Stimulated activated CD8-positive, alpha-beta memory T cell treated with anti-CD3 and anti-CD28 coated beads, Interleukin-7, amount 100 ng/mL, for 4 hours (primary cell): Measurements from ENCODE around the gene DISC1.
"Not testable (repeated sequence)": the region's sequence is repeated elsewhere in the genome, so short reads cannot be mapped to it uniquely, and the experiment has no call there.

Experiments
- DNase-seq, 2 donors: peaks; one replicate each; pipeline ENCODE4 v3.0.0-alpha.2; 2020; ENCODE audit warnings: low read depth in 2 of 2

Gene DISC1

DNA sequence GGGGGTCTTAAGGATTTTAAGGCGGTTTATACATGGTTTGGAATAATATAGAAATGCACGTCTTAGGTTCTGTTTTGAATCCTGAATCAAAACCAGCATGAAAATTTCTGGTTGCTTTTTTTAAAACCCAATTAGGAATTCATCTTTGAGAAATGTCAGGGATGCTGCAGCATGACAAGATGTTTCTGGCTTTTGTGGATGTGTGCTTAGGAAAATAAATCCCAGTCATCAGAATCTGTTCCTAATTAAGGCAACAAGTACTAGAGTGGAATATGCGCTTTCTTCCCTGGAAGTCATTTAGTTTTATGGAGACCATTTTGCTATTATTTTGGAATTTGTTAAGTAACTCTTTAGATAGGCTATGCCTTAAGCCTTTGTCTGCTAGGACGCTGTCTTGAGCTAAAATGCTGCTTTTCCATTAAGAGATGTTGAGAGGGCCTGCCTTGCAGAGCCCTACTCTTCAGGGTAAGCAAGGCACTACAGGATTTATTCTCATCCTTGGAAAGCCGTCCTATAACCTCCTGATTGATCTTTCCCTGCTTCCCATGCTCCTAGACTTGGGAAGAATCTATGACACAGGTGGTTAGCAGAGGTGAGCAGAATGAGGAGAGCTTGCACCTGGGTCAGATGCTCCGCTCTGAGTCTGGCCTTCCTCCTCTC is 332.8 kb downstream of the DISC1 start:
- no peak for DNase-seq

DNA sequence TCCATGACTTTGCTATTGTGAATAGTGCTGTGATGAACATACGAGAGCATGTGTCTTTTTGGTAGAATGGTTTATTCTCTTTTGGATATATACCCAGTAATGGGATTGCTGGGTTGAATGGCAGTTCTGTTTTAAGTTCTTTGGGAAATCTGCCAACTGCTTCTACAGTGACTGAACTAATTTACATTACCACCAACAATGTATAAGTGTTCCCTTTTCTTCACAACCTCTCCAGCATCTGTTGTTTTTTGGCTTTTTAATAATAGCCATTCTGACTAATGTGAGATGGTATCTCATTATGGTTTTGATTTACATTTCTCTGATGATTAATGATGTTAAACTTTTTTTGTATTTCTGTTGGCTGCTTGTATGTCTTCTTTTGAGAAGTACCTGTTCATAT is 335.2 kb downstream of the DISC1 start:
- not testable (repeated sequence) for DNase-seq

DNA sequence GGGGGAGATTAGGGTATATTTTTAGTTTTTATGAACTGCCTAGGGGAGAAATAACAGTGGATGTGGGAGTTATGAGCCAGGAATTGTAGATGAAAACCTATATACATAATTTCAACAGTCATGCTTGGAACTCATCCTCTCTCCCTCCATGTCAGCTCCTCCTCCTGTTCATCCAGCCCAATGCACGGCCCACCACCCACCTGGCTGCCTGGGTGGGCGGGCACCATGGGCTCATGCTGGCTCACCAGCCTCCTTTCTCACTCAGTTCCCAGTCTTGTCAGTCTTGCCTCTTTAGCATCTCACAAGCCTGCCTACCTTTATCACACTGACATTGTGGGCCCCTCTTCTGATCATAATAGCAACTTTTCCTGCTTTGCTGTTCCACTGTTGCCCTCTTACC is 336.0 kb downstream of the DISC1 start:
- DNase-seq, result no peak

DNA sequence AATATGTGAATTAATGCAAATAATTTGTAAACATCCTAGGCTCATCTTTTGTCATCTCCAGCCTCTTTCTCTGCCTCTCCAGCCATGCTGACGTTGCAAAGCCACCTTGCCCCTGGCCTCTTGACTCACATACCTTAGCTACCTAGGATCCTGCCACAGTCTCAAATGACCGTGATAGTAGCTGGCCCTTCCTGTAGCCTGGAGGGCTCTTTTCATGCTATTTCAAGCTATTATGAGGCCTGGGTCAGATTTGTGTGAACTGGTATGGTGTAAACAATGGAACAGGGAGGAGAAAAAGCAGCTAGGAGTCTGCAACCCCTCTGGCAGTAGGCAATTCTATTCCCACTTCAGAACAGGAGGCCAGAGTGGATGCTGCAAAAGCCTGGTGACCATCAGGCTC is 337.7 kb downstream of the DISC1 start:
- no peak for DNase-seq

DNA sequence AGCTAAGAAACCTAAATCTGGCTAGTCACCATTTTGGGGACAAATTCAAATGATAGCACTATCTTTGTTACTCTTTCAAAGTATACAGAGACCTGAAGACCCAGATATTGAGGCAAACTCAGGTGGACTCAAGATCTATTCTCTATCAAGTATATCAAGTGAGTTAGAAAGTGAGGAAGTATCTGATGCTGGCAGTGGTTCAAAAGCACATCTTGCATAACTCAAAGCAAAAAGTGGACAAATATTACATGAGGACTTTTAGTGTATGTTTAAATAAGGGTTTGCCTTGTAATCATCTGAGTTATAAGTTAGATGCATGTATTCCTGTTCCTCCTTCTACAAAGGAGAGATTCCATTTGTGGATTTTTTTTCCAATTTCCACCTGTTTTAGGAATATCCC is 338.4 kb downstream of the DISC1 start:
- DNase-seq, result no peak

DNA sequence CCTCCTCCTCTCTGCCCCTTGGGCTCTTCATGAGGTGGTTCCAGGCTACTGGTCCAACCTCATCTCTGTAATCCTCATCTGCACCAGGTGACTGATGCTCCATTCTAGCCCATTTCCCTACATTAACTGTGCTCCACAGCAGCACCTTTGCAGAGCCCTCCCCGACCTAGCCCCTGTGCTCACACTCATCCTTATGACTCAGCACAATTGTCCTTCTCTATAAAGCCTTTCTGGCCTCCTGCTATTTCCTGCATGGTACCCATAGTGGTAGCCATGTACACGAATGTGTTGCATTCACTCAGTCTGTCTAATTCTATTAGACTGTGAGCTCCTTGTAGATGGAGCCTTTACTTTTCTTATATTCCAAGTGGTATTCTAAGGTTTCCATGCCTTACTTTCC is 339.0 kb downstream of the DISC1 start:
- no peak for DNase-seq

- DNase-seq, result no peak
These were observed 340.4 kb downstream of the DISC1 start for GRCh38 chr1:231966983-231967382.

GRCh38 chr1:231969076-231969475 is 342.5 kb downstream of the DISC1 start:
- DNase-seq, result no peak

- DNase-seq, result not testable (repeated sequence)
These were observed 343.2 kb downstream of the DISC1 start for GRCh38 chr1:231969761-231970160.

GRCh38 chr1:231970684-231971083 is 344.1 kb downstream of the DISC1 start:
- DNase-seq, result no peak

- DNase-seq, result no peak
These were observed 345.0 kb downstream of the DISC1 start for GRCh38 chr1:231971397-231972110.

- no peak for DNase-seq
These were observed 345.5 kb downstream of the DISC1 start for GRCh38 chr1:231972111-231972445.

- DNase-seq, result no peak
These were observed 347.2 kb downstream of the DISC1 start for GRCh38 chr1:231973830-231974229.

DNA sequence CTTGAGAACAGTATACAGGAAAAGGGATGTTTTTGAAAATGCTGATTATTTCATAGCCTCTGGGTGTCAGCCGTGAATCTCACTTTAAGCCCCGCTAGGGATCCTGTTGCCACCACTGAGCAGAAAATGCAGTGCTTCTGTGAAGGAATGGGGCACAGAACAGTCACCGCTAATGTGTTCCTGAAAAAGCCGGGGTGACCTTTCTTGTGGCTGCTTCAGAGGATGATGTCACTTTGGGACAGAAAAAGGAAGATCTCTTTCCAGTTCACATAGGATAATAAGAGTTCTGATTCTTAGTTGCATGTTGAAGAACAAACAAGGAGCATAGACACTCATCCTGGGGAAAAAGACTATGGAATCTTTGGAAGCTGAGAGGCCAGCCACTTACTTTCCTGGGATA is 349.6 kb downstream of the DISC1 start:
- no peak for DNase-seq

DNA sequence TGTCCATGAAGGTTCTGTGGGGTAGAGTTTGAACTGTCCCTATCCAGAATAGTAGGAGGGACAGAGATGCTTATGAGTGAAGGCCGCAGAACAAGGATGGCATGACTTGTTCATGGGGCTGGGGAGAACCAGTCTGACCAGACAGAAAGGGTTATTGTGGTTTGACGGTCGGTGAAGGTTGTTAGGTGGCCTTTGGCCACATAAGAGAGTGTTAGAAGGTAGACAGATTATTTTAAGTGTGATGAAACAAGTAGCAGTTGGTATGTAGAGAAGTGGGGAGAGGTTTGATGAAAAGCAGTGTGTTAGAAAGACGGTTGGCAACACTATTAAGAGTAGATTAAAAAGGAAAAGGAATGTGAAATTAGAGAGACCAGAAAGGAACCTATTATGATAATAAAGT is 355.1 kb downstream of the DISC1 start:
- no peak for DNase-seq

GRCh38 chr1:231982871-231983587 is 356.4 kb downstream of the DISC1 start:
- no peak for DNase-seq

- DNase-seq, result no peak
These were observed 357.1 kb downstream of the DISC1 start for GRCh38 chr1:231983588-231984193.

DNA sequence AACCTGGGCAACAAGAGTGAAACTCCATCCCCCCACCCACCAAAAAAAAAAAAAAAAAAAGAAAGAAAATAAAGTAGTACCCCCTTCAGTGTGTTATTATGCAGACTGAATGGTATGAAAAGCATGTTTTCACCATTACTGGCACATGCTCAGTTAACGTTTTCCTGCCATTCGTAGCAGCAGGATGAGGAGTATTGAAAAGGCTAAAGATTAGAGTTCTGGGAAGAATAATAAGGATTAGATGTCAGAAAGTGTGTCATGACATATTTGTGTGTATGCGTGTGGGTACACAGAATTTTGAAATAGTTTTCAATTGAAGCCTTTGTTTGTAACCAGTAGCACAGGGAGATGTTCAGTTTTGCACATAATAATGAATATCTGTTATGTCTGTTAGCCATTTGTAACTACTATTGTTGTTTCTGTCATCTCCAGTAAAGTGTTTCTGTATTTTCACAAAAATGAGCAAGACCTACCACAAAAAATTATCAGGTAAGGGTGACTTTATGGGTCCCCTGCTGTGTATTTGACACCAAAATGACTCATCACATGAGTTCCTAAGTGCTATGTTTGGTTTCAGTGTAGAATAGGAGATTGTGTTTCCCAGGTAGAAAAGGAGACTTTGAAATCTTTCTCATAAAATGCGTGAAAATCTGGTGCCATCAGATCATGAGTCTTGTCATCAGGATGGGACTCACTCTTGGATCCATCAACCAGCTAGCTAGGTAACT is 358.9 kb downstream of the DISC1 start:
- DNase-seq, result no peak

GRCh38 chr1:231986631-231987336 is 360.2 kb downstream of the DISC1 start:
- DNase-seq, result no peak

DNA sequence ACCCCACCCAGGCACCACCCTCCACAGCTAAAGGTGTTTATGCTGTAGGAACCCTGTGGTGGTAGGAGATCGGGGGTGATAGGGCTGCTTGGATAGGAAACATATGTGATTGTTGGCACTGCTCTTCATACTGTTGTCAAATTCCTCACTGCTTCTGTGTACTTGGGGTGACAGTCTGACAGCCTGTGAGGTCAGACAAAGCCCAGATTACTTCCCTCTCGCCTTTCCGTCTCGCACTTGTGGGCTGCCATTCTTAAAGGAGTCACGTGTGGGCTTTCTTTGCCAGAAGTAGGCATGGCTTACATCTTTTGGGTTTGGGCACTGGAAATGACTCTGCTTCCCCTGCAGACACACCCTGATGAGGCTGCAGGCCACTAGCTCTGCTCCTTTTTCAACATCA is 363.8 kb downstream of the DISC1 start:
- DNase-seq, result no peak

GRCh38 chr1:231991231-231991630 is 364.6 kb downstream of the DISC1 start:
- DNase-seq, result no peak
